GM23248 (cell line): ENCODE data around the gene KCNJ1. TPM values are rescaled to one million over a fixed set of nuclear protein-coding genes. Genes with fewer than 3 reads are reported as not detected.

Experiments
- DNase-seq: peaks from one replicate; pipeline ENCODE4 v3.0.0-alpha.2; 2015
- H2AFZ ChIP-seq: fragments of 200-600 bp; sonication (generic); 2 replicates; pipeline ENCODE4 v1.6.1; 2016; ENCODE audit warnings: antibody characterized with exemption
- H3F3A ChIP-seq: fragments of 200-600 bp; sonication (generic); 2 replicates; pipeline ENCODE4 v1.6.1; 2016; ENCODE audit warnings: mild to moderate bottlenecking, antibody characterized with exemption, mixed run types; ENCODE audit not compliant: insufficient read depth
- H3K27ac ChIP-seq: fragments of 200-600 bp; sonication (generic); 2 replicates; pipeline ENCODE4 v1.5.1; 2016; ENCODE audit warnings: mild to moderate bottlenecking
- H3K27me3 ChIP-seq: fragments of 200-600 bp; sonication (generic); replicated peaks from 2 replicates; pipeline ENCODE4 v1.6.1; 2016; ENCODE audit warnings: mild to moderate bottlenecking; ENCODE audit not compliant: insufficient read depth
- H3K36me3 ChIP-seq: fragments of 200-600 bp; sonication (generic); 2 replicates; pipeline ENCODE4 v1.6.1; 2016; ENCODE audit warnings: low read depth, mild to moderate bottlenecking
- H3K4me1 ChIP-seq: fragments of 200-600 bp; sonication (generic); 2 replicates; pipeline ENCODE4 v1.6.1; 2016; ENCODE audit warnings: mild to moderate bottlenecking; ENCODE audit not compliant: insufficient read depth
- H3K4me2 ChIP-seq: fragments of 200-600 bp; sonication (generic); one replicate; pipeline ENCODE4 v1.6.1; 2016; ENCODE audit warnings: mild to moderate bottlenecking; ENCODE audit not compliant: unreplicated experiment
- H3K4me3 ChIP-seq: fragments of 200-600 bp; sonication (generic); 2 replicates; pipeline ENCODE4 v1.5.1; 2016; ENCODE audit warnings: mild to moderate bottlenecking
- H3K79me2 ChIP-seq: fragments of 200-600 bp; sonication (generic); 2 replicates; pipeline ENCODE4 v1.6.1; 2016; ENCODE audit warnings: mild to moderate bottlenecking; ENCODE audit not compliant: insufficient read depth
- H3K9ac ChIP-seq: fragments of 200-600 bp; sonication (generic); 2 replicates; pipeline ENCODE4 v1.6.1; 2016; ENCODE audit warnings: mild to moderate bottlenecking
- H3K9me2 ChIP-seq: fragments of 200-600 bp; sonication (generic); 2 replicates; pipeline ENCODE4 v1.6.1; 2016; ENCODE audit warnings: mixed run types, mild to moderate bottlenecking, moderate library complexity; ENCODE audit not compliant: insufficient read depth
- H3K9me3 ChIP-seq: fragments of 200-600 bp; sonication (generic); one replicate; pipeline ENCODE4 v1.6.1; 2017; ENCODE audit warnings: low read depth
- H4K20me1 ChIP-seq: fragments of 200-600 bp; sonication (generic); 2 replicates; pipeline ENCODE4 v1.6.0; 2016; ENCODE audit not compliant: insufficient read depth
- EZH2 ChIP-seq: fragments of 200-600 bp; sonication (generic); IDR thresholded peaks from 2 replicates; pipeline ENCODE4 v1.6.1; 2018; ENCODE audit warnings: antibody characterized with exemption, mild to moderate bottlenecking; ENCODE audit not compliant: insufficient read depth, poor library complexity, severe bottlenecking
- EZH2phosphoT487 ChIP-seq: fragments of 200-600 bp; sonication (generic); IDR thresholded peaks from 2 replicates; pipeline ENCODE4 v1.6.1; 2018; ENCODE audit warnings: antibody characterized with exemption, moderate library complexity, mild to moderate bottlenecking, low read depth; ENCODE audit not compliant: insufficient read depth
- WGBS, 2 experiments: methylation state at CpG; one replicate each; pipeline ENCODE4 v1.1.6; 2015 to 2017; ENCODE audit warnings: low lambda C conversion rate in 2 of 2, low coverage in 1 of 2; ENCODE audit errors: missing lambda C conversion rate in 2 of 2; 5-methylcytosine and 5-hydroxymethylcytosine counted together
- in situ Hi-C: fragments of 300-500 bp; cut with MboI; formaldehyde crosslinking; loops from 2 replicates; pipeline ENCODE4 v1.15.0; 2020
- polyA plus RNA-seq: library from polyadenylated mRNA; unstranded; fragments of >200 nt; fragmentation: Nextera tagmentation; extraction: Ambion mirVana; gene quantifications from 2 replicates; pipeline ENCODE4 v1.2.1, GENCODE V29; 2016
- total RNA-seq: library from RNA; depleted of rRNA; stranded (reverse); fragments of >200 nt; shearing (Covaris generic); gene quantifications from 2 replicates; pipeline ENCODE4 v1.2.3, GENCODE V29; 2014

Gene KCNJ1
- total and polyA plus RNA-seq, 2 experiments from 2014 or later = not detected

GRCh38 chr11:128854841-128855240 lies 12.3 kb downstream of the KCNJ1 start:
- H3K9me2 ChIP-seq = no peaks in the 10 kb centered on the region
- H2AFZ ChIP-seq = no peak overlapping the region
- in situ Hi-C loops = no loop called here
- no peak overlapping the region for H3K4me3 ChIP-seq
- DNase-seq = no peak
- 61 to 63% methylated on average over 7 of the region's 7 CpGs for WGBS, 2 experiments
- H3F3A ChIP-seq = no peaks in the 10 kb centered on the region
- H3K4me2 ChIP-seq = no peak overlapping the region
- no peaks in the 10 kb centered on the region for H3K9me3 ChIP-seq
- H3K27me3 ChIP-seq = peaks cover 6% of the 10 kb centered on the region; the same call in 1 of the 2 replicates
- no peak for TF ChIP-seq EZH2phosphoT487
- TF ChIP-seq EZH2 = no peak
- no peaks in the 10 kb centered on the region for H4K20me1 ChIP-seq
- no peaks in the 10 kb centered on the region for H3K4me1 ChIP-seq
- H3K27ac ChIP-seq = no peak overlapping the region
- no peak overlapping the region for H3K9ac ChIP-seq
- H3K79me2 ChIP-seq = no peaks in the 10 kb centered on the region
- H3K36me3 ChIP-seq = no peaks in the 10 kb centered on the region

DNA sequence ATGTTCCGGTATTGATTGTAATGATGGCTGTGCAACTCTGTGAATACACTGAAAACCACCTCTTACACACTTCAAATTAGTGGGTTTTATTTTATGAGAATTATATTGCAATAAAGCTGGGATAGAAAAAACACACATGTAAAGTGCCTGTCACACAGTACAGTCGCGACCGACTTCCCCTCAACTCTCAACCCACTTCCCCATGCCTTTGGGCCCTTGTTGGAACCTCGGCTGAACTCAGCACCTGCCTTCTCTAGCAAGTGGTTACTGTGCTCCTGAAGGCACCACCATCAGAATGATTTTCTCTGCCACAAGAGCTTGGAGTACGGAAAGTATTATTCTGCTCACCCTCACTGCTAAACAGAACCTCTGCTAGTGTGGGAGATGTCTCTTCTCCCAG lies 13.5 kb downstream of the KCNJ1 start:
- Histone ChIP-seq H3K4me1 (no peaks in the 10 kb centered on the region), H3K79me2 (no peaks in the 10 kb centered on the region), H3K27ac (no peak overlapping the region), H3K9me2 (no peaks in the 10 kb centered on the region), H3K4me2 (no peak overlapping the region), H2AFZ (no peak overlapping the region), H3K4me3 (no peak overlapping the region), H3K27me3 (peaks cover 6% of the 10 kb centered on the region; the same call in 1 of the 2 replicates), H3K36me3 (no peaks in the 10 kb centered on the region), H3K9ac (no peak overlapping the region), H4K20me1 (no peaks in the 10 kb centered on the region), H3F3A (no peaks in the 10 kb centered on the region), H3K9me3 (no peaks in the 10 kb centered on the region)
- DNase-seq = no peak
- TF ChIP-seq EZH2 (no peak), EZH2phosphoT487 (no peak)
- 87% methylated on average over 6 of the region's 6 CpGs for WGBS, 2 experiments
- in situ Hi-C loops = no loop called here

DNA sequence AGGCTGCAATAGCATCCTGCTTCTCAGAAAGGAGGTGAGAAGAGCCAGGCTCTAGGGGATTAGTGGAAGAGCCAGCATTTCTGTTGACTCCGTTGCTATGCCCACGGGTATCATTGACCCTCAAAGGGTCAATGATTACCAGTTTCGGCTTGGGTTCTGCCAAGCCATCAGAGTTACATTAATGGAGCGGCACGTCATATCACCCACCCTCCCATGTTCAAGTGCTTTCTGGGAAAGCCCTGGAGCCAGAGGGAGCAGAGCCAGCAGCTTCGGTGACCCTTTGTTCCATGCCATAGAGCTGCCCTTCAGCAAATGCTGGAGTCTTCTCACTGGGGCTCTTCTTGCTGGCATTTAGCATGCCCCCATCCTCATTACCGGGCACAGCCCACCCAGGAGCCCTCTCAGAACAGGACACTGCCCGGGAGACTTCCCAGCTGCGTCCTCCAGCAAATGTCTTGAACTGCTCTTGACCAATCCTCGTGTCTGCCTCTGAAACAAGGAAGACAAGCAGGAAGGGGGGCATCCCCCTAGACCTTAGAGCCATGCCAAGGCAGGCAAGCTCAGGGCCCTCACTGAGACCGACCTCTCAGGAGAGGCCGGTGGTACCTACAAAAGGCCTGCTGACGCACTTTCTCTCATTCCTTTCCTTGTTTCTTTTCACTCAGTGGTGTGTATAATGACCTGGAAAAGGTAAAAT lies 14.6 kb downstream of the KCNJ1 start:
- TF ChIP-seq EZH2 (no peak), EZH2phosphoT487 (no peak)
- Histone ChIP-seq H3K79me2 (no peaks in the 10 kb centered on the region), H3K9me2 (no peaks in the 10 kb centered on the region), H4K20me1 (no peaks in the 10 kb centered on the region), H3K27me3 (peaks cover 6% of the 10 kb centered on the region; the same call in 1 of the 2 replicates), H3K4me1 (no peaks in the 10 kb centered on the region), H3K4me2 (no peak overlapping the region), H3K9me3 (no peaks in the 10 kb centered on the region), H3K4me3 (no peak overlapping the region), H3K36me3 (no peaks in the 10 kb centered on the region), H3F3A (no peaks in the 10 kb centered on the region), H3K9ac (no peak overlapping the region), H2AFZ (no peak overlapping the region), H3K27ac (no peak overlapping the region)
- no peak for DNase-seq
- WGBS, 2 experiments = 79 to 80% methylated on average over 13 of the region's 13 CpGs
- in situ Hi-C loops = no loop called here

- no peak for TF ChIP-seq EZH2
- TF ChIP-seq EZH2phosphoT487 = no peak
- DNase-seq = peak; percentile 60
- Histone ChIP-seq H3K79me2 (no peaks in the 10 kb centered on the region), H3K36me3 (no peaks in the 10 kb centered on the region), H3K9me2 (no peaks in the 10 kb centered on the region), H3K27me3 (peaks cover 20% of the 10 kb centered on the region), H3K9me3 (no peaks in the 10 kb centered on the region), H4K20me1 (no peaks in the 10 kb centered on the region), H3K9ac (no peak overlapping the region), H2AFZ (no peak overlapping the region), H3K4me2 (no peak overlapping the region), H3F3A (no peaks in the 10 kb centered on the region), H3K27ac (no peak overlapping the region), H3K4me1 (no peaks in the 10 kb centered on the region), H3K4me3 (no peak overlapping the region)
- in situ Hi-C loops = no loop called here
- WGBS, 2 experiments = 29 to 34% methylated on average over 10 of the region's 10 CpGs
These were observed 18.2 kb downstream of the KCNJ1 start for GRCh38 chr11:128848815-128849455.
